Kidney (tissue), 14 donors: ENCODE results near the gene DFFA. TPM values are rescaled to one million over a fixed set of nuclear protein-coding genes. Genes with fewer than 3 reads are reported as not detected.
"Not testable (repeated sequence)": the region's sequence is repeated elsewhere in the genome, so short reads cannot be mapped to it uniquely, and the experiment has no call there.

Source experiments
- DNase-seq, 5 donors: peaks; one replicate each; pipeline ENCODE4 v3.0.0-alpha.2; 2013 to 2020
- FAIRE-seq: peaks from 2 replicates; lab custom pipeline; 2012; peaks lifted over from hg19 to GRCh38; lab: Jason Lieb, UNC
- H3K27ac ChIP-seq, 2 donors: one replicate each; pipeline ENCODE4 v1.7.0; 2013; ENCODE audit warnings: low read depth in 2 of 2, low read length in 2 of 2, inconsistent platforms in 1 of 2
- H3K27me3 ChIP-seq: one replicate; pipeline ENCODE4 v1.7.1; 2013; ENCODE audit warnings: low read length, inconsistent platforms; ENCODE audit not compliant: control insufficient read depth, insufficient read depth
- H3K36me3 ChIP-seq, 3 donors: one replicate each; pipeline versions ENCODE4 v1.7.0 to v1.7.1; 2013; ENCODE audit warnings: low read length in 3 of 3, control low read depth in 1 of 3, inconsistent platforms in 1 of 3; ENCODE audit not compliant: insufficient read depth in 3 of 3, control insufficient read depth in 2 of 3
- H3K4me1 ChIP-seq, 3 donors: one replicate each; pipeline versions ENCODE4 v1.7.0 to v1.7.1; 2013; ENCODE audit warnings: low read length in 3 of 3, inconsistent platforms in 1 of 3, low read depth in 1 of 3; ENCODE audit not compliant: control insufficient read depth in 2 of 3, insufficient read depth in 2 of 3
- H3K4me3 ChIP-seq, 3 donors: one replicate each; pipeline versions ENCODE4 v1.7.0 to v1.8.1; 2013; ENCODE audit warnings: low read length in 3 of 3, control low read depth in 1 of 3, inconsistent platforms in 1 of 3
- H3K9ac ChIP-seq, 3 donors: one replicate each; pipeline versions ENCODE4 v1.7.0 to v1.7.1; 2013; ENCODE audit warnings: low read length in 3 of 3, control low read depth in 1 of 3, inconsistent platforms in 1 of 3
- H3K9me3 ChIP-seq, 3 donors: one replicate each; pipeline versions ENCODE4 v1.7.0 to v1.7.1; 2013; ENCODE audit warnings: low read length in 3 of 3, control low read depth in 1 of 3, inconsistent platforms in 1 of 3; ENCODE audit not compliant: control insufficient read depth in 2 of 3, insufficient read depth in 1 of 3
- CTCF ChIP-seq: IDR thresholded peaks from 3 replicates; pipeline ENCODE4 v1.5.1; 2012; ENCODE audit warnings: mild to moderate bottlenecking, moderate library complexity, borderline replicate concordance; ENCODE audit not compliant: insufficient read depth; ENCODE audit errors: extremely low read depth
- intact Hi-C: fragments of 100-400 bp; cut with DNase I; formaldehyde crosslinking; loops from one replicate; pipeline ENCODE4 v1.11.1; 2022
- polyA plus RNA-seq: library from polyadenylated mRNA; stranded (reverse); fragments of 350-450 nt; fragmentation: Illumina TruSeq; extraction: RNeasy Lipid Tissue Mini Kit (QIAGEN cat#74804); gene quantifications from one replicate; pipeline ENCODE4 v1.2.3, GENCODE V29; 2014; ENCODE audit warnings: low read depth, low replicate concordance; ENCODE audit not compliant: insufficient read depth
- total RNA-seq: library from RNA; stranded (reverse); fragmentation: NEBNext Ultra II Directional; extraction: Animal tissue kit (Norgen Biotek cat#: 25700); gene quantifications from one replicate; pipeline ENCODE4 v1.2.1, GENCODE V29; 2021
- donor health status: control.
- donor health status: control.
- donor health status: control.
- donor health status: control.
- donor health status: control.
- donor health status: DM: yes; HTN: yes; CAD: no.
- donor health status: Normal renal cell carcinoma (clear cell type).

Gene DFFA
- total and polyA plus RNA-seq, 2 donors from 2014 or later, result 27.2 to 33.4 TPM

- no peaks in the 10 kb centered on the region for H3K36me3 ChIP-seq
- FAIRE-seq (peak; percentile 70), DNase-seq (peak in 4 of 5 donors; percentile 59 to 84 (median 78))
- H3K4me1 ChIP-seq, result peaks cover 0 to 24% (median 16%) of the 10 kb centered on the region in 3 donors
- intact Hi-C loops, result no loop called here
- no peak overlapping the region for H3K27ac ChIP-seq
- no peaks in the 10 kb centered on the region for H3K9me3 ChIP-seq
- H3K27me3 ChIP-seq, result no peaks in the 10 kb centered on the region
- H3K9ac ChIP-seq, result no peak overlapping the region
- H3K4me3 ChIP-seq, result no peak overlapping the region
- TF ChIP-seq CTCF, result peak; percentile 67
These were observed 35.0 kb upstream of the DFFA start for GRCh38 chr1:10507111-10507879.

GRCh38 chr1:10506677-10507047 is 34.3 kb upstream of the DFFA start:
- no peaks in the 10 kb centered on the region for H3K9me3 ChIP-seq
- intact Hi-C loops, result no loop called here
- FAIRE-seq (no peak), DNase-seq (no peak)
- H3K36me3 ChIP-seq, result no peaks in the 10 kb centered on the region
- no peaks in the 10 kb centered on the region for H3K27me3 ChIP-seq
- no peak overlapping the region for H3K27ac ChIP-seq
- H3K9ac ChIP-seq, result no peak overlapping the region
- TF ChIP-seq CTCF, result no peak
- H3K4me3 ChIP-seq, result no peak overlapping the region
- H3K4me1 ChIP-seq, result peaks cover 0 to 24% (median 16%) of the 10 kb centered on the region in 3 donors

- FAIRE-seq, intact Hi-C loops, H3K27ac ChIP-seq: not testable (repeated sequence)
These were observed 33.8 kb upstream of the DFFA start for GRCh38 chr1:10506046-10506676.

DNA sequence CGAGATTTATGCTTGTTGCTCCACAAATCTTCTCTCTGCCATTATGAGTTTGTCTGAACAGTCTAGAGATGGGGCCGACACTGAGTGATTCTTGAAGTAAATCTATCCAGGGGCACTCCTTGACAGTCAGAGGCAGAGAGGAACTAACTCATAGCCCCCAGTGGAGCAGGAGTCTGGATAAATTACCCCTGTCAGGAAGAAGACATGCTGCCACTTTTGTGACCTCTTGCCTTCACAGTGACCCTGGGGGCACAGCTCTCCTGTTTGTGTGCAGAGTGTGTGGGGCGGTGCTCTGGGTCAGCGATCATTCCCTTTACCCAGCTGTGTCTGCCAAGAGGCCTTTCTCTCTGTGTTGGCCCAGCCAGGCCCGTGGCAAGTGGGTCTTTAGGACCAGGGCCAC is 31.9 kb upstream of the DFFA start:
- Histone ChIP-seq H3K4me3 (no peak overlapping the region), H3K4me1 (peaks cover 0 to 7% (median 6%) of the 10 kb centered on the region in 3 donors), H3K36me3 (no peaks in the 10 kb centered on the region), H3K9ac (no peak overlapping the region), H3K9me3 (no peaks in the 10 kb centered on the region), H3K27ac (no peak overlapping the region), H3K27me3 (no peaks in the 10 kb centered on the region)
- DNase-seq, result peak in 4 of 5 donors; percentile 63 to 79 (median 74)
- no peak for TF ChIP-seq CTCF
- intact Hi-C loops, result no loop called here
- FAIRE-seq, result no peak

More at GRCh38 chr1:10506046-10506676, 33.8 kb upstream of the DFFA start:
- H3K9ac ChIP-seq, H3K4me3 ChIP-seq, H3K36me3 ChIP-seq, H3K9me3 ChIP-seq, DNase-seq, H3K27me3 ChIP-seq: not testable (repeated sequence)
- H3K4me1 ChIP-seq, result peaks cover 0 to 20% (median 14%) of the 10 kb centered on the region in 3 donors
